HG02884 (cell line): ENCODE data around the gene NINL.
"Not testable (repeated sequence)": the region's sequence is repeated elsewhere in the genome, so short reads cannot be mapped to it uniquely, and the experiment has no call there.

Experiments used
- ATAC-seq: cut with Tn5 transposase; IDR thresholded peaks from one replicate; pipeline ENCODE4 v1.9.1; 2021; ENCODE audit warnings: mild to moderate bottlenecking, moderate library complexity; ENCODE audit not compliant: unreplicated experiment

The NINL gene

DNA sequence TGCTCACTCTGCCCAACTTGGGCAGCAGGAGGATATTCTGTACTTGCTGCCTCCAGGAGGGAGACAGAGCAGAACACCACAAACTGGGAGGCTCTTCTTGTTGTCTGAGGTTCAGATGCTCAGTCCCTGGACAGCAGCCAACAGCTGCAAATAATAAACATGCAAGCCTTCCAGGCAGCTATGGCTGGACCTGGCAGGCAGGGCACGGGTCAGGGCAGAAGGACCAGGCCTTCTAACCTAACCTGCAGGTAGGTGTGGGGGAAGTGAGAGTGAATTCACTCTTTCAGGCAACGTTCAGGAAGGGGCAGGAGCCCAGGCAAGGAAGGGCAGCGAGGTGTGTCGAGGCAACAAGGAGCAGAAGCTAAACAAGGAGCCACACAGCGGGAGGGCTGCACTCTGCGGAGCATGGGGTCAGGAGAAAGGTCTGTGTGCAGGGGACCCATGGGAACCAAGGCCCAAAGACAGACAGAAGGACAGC, 31.5 kb downstream of the NINL start:
- ATAC-seq: no peak

DNA sequence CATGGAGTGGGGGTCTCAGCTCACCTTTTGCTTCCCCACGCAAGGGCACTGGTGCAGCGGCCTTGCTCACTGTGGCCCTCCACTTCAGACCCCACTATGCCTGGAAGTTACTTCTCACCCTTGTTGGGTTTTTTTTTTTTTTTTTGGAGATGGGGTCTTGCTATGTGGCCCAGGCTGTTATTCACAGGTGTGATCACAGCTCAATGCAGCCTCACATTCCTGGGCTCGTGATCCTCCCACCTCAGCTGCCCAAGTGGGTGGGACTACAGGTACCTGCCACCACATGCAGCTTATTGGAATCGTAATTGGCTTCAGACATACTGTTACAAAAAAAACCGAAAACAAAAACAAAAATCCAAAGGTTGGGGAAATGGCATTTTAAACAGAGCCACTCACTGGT, 32.4 kb downstream of the NINL start:
- ATAC-seq: no peak

DNA sequence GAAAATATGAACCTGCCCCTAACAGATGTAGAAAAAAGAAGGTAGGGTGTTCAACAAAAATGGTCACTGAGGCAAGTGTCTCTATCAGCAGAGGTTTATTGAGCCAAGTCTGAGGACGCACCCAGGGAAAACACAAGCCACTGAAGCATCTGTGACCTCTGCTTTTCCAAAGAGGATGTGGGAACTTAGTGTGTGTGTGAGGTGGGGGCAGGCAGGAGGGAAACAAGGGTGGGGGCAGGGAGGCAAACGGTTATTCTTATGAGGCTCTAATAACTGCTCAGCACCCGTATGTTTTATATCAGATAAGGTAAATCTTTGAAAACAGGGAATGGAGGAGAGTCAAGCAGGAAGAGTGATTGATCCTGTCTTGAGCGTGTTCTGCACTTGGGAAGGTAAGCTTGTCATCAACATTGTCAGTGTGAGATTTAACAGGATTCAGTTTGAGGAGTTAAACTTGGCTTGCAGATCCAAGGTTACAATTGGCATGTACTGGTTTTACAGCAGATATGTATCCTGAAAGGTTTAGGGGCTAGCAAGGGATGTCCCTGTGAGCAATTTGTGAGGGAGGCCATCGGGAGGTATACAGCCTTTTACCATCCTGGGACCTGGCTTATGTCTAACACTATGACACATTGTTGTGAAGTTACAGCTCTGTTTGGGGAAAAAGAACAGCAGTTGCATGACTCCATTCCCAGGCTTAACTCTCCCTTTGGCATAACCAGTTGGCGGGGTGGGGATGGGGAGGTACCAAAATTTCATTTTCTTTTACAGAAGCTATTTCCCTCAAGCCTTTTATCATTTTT, 33.7 kb downstream of the NINL start:
- no peak for ATAC-seq

DNA sequence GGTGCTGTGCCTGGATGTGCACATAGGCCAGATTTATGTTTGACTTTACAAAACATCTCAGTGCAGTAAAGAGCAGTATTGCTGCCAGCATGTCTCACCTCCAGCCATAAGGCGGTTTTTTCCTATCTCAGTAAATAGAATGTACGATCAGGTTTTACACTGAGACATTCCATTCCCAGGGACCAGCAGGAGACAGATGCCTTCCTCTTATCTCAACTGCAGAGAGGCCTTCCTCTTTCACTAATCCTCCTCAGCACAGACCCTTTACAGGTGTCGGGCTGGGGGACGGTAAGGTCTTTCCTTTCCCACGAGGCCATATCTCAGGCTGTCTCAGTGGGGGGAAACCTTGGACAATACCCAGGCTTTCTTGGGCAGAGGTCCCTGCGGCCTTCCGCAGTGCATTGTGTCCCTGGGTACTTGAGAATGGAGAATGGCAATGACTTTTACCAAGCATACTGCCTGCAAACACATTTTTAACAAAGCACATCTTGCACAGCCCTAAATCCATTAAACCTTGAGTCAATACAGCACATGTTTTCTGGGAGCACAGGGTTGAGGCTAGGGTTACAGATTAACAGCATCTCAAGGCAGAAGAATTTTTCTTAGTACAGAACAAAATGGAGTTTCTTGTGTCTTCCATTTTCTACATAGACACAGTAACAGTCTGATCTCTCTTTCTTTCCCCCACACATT, 34.5 kb downstream of the NINL start:
- ATAC-seq: not testable (repeated sequence)

DNA sequence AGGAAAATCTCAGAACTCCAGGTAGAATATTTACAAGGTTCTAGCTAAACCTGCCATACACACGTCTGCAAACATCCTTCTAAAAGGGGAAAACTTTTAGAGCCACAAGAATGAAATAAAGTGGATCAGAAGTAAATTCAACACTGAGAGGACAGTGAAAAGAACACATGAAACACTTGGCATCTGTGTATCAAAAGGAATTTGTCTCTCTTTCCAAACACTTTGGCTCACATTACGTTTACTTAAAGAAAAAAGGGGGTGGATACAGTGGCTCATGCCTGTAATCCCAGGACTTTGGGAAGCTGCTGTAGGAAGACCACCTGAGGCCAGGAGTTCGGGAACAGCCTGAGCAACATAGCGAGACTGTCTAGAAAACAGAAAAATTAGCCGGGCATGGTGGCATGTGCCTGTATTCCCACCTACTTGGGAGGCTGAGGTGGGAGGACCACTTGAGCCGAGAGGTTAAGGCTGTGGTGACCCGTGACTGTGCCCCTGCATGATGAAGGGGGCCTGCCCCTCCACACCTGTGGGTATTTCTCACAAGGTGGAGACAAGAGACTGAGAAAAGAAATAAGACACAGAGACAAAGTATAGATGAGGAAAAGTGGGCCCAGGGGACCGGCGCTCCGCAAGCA, 35.4 kb downstream of the NINL start:
- no peak for ATAC-seq

DNA sequence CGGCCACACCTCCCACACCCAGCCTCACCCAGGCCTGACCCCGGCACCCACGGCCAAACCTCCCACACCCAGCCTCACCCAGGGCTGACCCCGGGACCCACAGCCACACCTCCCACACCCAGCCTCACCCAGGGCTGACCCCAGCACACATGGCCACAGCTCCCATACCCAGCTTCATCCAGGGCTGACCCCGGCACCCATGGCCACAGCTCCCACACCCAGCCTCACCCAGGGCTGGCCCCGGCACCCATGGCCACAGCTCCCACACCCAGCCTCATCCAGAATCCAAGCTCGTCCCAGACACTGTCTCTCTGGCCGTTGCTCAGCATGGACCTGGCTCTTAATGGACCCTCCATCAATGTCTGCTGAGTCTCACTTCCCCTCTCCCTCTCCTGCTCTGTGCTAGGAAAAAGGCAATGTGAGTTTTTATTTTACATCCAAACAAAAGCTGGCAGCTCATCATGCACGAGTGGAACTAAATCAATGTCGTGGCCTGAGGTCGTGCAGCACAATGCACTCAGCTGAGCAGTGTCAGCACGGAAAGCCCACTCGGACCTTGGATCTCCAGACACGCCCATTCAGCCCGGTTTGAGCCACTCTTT, 36.1 kb downstream of the NINL start:
- ATAC-seq: no peak

DNA sequence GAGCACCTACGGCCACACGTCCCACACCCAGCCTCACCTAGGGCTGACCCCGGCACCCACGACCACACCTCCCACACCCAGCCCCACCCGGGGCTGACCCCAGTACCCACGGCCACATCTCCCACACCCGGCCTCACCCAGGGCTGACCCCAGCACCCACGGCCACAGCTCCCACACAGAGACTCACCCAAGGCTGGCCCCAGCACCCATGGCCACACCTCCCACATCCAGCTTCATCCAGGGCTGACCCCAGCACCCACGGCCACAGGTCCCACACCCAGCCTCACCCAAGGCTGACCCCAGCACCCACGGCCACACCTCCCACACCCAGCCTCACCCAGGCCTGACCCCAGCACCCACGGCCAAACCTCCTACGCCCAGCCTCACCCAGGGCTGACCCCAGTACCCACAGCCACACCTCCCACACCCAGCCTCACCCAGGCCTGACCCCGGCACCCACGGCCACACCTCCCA, 36.7 kb downstream of the NINL start:
- ATAC-seq: no peak

DNA sequence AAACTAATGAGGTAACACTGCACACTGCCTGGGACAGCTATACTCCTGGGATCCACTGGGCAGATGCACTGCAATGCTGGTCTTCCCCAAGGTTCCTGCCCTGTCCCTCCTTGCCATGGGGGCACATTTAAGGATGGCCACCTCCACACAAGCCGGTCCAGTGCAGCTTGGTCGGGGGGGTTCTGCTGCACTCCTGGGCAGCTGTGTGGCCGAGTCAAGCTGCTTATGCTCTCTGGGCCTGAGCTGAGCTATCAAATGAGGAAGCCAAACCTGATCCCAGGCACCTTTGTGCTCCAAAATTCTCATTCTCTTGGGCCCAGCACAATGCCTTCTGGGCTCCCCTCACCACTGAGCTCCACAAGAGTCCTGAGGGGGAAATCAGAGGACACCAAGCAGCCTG, 37.3 kb downstream of the NINL start:
- no peak for ATAC-seq

DNA sequence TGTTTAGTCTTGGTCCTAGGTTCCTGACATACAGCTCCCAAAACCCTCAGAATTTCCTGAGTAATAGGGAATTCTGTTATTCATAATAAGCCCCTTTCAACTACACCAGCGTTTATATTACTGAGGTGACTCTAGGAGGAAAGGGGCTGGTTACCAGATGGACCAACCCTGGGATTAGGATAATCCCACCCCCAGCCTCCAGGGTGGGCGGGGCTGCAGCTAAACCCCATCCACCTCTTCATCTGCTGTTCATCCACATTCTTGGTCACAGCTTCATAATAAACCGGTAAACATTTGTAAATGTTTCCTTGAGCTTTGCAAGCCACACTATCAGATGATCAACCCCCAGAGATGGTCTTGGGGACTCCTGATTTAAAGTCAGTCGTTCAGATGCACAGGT, 38.3 kb downstream of the NINL start:
- ATAC-seq: no peak

DNA sequence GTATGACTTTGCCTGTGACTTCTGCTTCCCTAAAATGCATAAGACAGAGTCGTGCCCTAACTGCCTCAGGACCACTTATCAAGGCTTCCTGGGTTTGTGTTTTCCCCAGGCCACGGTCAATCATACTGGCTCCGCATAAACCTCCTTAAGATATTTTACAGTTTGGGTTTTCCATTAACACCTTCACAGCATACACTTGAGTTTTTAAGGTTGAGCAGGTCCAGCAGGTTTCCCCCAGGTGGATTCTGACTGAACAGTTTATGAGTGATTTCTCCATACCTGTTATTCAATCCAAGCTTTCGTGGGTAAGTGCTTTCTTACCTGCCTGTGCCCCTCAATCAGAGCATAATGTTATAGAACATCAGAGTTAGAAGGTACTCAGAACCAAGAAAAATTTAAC, 39.3 kb downstream of the NINL start:
- ATAC-seq: no peak

DNA sequence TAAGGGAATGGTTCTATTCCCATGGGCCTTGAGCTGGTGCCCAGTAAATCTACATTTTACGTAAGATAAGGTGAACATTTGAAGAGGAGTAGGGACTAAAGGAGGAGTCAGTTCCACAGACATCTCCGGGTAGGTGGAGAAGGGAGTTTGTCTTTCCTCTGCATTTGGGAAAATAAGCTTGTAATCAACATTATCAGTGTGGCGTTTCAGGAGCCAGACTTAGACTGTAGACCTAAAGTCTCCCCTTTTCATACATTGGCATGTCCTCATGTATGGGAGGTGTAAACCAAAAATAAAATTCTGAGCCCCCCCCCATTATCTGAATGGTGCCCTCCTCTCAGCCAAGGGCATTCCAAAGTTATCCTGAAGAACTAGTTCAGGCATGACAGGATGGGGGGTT, 40.2 kb downstream of the NINL start:
- ATAC-seq: no peak

DNA sequence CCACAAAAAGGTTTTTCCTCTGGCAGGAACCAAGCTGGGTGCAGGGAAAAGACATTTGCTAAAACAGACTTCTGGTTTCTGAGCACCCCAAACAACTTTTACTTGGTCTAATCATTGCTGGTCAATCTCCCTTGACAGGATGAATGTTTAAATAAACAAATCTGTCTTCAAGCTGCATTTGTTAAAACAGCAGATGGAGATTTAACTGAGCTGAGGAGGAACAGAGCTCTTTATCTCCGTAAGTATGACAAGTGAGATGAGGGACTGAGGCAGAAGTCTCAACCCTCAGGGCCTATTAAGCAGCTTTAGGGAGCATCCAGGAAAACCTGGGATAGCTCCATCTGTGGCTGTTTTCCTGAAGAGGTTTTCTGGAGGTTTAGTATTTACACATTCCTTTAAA, 40.6 kb downstream of the NINL start:
- no peak for ATAC-seq

DNA sequence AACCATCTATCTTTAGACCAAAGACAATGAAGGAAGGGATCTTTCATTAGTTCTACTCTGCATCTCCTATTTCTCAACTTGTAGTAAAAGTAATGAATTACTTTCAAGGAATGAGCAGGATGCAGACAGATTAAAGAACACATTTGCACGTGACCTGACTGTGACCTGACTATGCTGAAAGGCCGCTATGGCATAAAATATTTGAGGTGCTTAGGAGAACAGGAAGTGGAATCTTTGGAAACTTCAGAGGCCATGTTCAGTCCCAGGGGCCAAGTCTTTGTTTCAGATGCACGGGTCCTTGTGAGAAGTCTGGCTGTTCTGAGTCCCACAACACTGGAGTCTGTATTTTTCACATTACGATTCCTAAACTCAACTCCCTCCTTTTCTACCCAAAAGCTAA, 41.0 kb downstream of the NINL start:
- no peak for ATAC-seq

DNA sequence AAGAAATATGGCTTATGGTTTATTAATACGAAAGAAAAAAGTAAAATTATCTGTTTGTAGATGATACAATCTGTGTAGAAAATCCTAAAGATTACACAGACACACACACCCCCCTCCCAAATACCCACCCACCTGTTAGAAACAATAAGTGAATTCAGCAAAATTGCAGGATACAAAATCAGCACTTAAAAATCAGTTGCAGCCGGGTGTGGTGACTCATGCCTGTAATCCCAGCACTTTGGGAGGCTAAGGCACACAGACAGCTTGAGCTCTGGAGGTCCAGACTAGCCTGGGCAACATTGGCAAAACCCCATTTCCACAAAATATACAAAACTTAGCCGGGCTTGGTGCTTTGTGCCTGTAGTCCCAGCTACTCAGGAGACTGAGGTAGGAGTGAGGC, 42.3 kb downstream of the NINL start:
- ATAC-seq: no peak

DNA sequence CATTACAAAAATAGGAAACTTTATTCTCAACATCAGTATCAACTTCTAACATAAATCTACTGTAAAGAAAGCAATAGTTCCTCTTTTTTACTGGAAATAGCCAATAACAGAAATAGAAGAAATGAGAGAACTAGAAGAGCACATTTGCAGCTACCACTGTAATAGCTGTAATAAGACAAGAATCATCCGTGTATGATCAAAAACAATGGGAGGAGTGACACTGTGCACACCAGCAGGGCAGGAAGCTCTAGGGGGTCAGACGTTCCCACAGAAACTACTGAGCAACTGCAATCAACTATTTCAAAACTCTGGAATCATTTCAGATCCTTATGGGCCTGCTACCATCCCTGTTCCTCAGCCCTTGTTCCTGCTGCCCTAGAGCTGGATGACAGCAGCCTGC, 43.7 kb downstream of the NINL start:
- no peak for ATAC-seq

DNA sequence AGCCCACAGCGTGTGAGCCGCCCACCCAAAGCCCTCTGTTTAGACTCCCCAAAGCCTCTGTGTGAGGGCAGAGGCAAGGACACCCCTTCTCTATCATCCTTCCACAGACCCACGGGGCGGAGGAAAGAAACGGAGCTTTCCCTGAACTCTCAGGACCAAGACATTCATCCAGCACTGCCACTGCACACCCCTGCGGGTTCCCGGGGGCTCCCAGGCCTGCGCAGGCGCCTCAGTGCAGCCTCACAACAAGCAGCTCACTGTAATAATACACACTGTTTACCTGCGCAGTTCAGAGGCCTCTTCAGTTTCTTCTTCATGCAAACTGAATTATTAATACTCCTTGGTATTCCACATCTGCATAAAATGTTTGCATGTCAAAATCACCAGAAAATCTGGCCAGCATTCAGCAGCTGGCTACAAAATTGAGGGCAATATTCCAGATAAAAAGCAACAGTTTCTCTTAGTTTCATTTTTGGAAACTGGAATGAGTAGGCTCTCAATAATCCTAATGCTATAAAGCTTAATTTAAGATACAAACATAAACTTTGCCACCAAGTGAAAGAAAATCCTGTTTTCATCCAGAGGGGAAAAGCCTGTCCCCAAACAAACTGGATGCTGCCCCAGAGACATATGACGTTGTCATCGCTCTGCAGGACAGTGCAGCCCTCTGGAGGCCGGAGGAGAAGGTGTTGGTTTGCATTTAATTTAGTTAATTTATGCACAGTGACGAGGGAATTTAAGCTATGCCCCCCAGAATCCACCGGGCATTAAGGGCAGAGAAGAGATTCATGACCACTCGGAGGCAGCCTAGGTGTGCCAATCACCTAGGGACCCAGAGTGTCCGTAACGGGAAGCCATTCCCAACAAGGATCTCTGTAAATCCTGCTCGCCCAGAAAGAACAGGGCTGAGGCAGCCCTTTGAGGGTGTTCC, 45.3 kb downstream of the NINL start:
- peak; percentile 51 for ATAC-seq

DNA sequence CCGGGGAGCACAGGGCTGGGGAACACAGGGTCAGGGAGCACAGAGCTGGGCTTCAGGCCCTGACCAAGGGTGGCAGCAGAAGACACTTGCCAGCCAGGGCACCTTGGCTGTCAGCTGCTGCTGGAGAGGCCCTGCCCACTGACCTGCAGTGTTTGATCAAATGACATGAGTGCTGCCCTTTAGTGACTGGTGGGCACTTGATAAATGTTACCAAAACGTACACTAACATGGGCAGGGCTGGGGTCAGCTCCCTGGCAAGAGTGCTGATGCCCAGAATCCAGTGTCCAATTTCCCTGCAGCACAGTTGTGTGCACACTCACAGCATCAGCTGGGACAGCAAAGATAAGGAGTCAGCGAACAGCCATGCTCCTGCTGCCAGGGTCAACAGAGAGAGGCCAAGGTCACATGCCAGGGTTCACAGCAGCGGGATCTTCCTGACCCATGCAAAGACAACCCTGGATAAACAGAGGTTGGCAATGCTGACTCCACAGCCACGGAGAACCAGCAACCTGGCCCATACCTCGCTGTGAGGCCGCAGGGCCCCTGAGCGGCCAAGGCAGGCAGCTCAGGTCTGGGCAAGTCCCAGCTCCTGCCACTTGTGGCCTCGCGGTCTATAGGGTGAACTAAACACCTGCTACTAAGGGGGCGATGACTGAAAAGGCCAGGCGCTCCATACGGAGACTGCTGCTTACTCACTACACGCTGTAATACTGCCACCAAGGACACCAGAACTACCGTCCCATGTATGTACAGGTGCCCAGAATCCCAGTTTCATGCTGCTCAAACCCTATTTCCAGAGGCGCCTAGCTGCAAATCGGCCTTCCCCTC, 46.3 kb downstream of the NINL start:
- ATAC-seq: no peak

DNA sequence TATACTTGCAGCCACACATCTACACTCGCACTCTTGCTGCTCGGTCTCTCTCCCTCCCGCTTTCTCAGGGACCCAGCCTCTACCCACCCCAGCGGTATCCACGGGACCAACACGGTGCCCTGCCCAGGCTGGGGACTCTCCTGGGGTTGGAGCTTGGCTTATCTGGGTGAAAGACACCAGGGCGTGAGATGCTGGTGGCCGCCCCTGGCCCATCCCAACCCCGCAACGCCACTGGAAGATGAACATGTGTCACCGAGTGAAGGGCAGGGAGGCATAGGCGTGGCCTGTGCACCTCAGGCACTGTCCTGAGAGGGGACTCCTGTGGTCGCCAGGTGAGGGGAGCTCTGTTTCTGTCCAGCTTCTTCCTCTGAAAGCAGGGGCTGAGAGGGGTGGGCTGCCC, 47.4 kb downstream of the NINL start:
- ATAC-seq: no peak

DNA sequence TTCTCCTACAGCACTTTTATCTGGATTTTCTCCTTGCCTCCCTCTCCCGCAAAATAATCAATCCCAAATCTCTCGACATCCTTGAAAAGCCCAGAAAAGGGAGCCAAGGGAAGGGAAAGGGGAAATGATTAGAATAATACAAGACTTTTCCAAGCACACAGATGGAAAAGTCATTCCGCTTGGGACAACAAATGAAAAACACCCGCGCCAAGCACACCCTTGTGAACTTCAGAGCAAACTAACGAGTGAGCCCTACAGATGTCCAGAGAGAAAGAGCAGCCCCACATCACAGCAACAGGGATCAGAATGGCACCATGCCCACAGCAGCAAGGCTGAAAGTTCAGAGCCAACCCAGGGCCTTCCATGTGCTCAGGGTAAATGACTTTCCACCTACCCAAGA, 49.6 kb downstream of the NINL start:
- no peak for ATAC-seq

DNA sequence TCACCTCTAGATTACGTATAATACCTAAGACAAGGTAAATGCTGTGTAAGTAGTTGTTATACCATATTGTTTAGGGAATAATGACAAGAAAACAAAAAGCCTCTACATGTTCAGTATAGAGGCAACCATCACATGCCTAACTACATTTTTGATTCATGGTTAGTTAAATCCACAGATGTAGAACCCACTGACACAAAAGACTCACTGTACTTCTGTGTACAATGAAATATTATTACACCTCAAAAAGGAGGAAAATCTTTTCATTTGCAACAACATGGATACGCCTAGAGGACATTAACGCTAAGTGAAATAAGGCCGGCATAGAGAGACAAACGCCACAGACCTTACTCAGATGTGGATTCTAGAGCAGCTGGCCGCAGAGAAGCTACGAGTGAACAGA, 50.5 kb downstream of the NINL start:
- ATAC-seq: no peak
